GM19452 (cell line): ENCODE data around the gene SPDEF.

Experiments
- ATAC-seq: cut with Tn5 transposase; IDR thresholded peaks from one replicate; pipeline ENCODE4 v1.9.1; 2021; ENCODE audit not compliant: unreplicated experiment

The SPDEF gene

GRCh38 chr6:34564181-34564580, 8.1 kb upstream of the SPDEF start:
- no peak for ATAC-seq

- ATAC-seq, result no peak
Measured at GRCh38 chr6:34563513-34563870, 7.4 kb upstream of the SPDEF start.

- no peak for ATAC-seq
Measured at GRCh38 chr6:34562861-34563512, 6.9 kb upstream of the SPDEF start.

DNA sequence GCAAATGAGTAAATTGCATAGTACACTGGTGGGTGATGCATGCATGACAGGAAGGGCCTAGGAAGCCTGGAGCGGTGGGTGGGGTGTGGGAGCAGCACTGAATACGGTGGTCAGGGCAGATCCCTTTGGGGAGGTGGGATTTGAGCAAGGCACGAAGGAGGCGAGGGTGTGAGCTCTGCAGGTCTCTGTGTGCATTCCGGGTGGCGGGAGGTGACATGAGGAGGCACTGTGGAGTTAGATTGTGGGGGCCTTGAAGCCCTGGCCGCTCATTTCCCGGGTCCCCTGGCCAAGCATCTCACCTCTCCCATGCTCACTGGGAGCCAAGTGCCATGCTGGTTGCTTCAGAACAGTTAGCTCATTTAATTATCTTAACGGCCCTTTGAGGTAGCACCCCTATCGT, 6.2 kb upstream of the SPDEF start:
- ATAC-seq, result no peak

GRCh38 chr6:34561227-34561530, 5.0 kb upstream of the SPDEF start:
- no peak for ATAC-seq

DNA sequence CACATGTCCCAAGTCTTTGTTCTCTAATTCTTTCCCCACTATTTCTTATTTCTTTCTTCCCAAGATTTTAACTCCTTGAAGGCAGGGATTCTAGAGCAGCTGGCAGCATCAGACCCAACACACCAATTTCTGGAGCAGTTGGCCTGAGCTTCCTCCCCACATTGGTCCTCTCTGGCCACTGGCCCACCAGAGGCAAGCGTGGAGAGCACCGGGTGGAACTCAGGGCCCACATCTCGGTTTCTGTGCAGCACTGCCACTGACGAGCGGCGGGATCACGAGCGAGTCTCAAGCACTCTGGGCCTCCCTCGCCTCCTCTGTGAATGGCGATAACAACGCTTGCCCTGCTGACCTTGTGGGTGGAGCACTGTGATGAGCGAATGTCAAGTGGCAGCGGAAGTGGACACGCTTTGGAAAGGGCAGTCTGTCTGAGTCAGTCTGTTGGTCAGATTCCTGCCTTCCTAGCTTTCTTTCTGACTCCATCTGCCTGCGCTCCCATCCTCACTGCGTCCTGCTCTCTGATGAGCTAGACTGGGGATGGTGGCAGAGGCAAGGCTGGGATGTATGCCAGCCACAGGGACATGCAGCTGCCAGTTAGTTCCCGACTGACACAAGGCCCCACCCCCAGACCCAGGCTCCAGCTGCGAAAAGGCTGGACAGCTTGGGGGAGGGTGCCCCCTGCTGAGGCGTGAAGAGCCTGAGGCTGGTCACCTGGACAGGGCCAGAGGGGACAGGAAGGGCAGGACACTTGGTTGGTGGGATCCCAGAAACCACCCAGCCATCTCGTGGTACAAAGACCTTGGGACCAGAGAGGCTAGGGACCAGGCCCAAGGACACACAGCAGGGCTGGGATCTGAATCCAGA, 4.5 kb upstream of the SPDEF start:
- ATAC-seq, result no peak

- ATAC-seq, result no peak
Measured at GRCh38 chr6:34559651-34560365, 3.7 kb upstream of the SPDEF start.

GRCh38 chr6:34558172-34558714, 2.1 kb upstream of the SPDEF start:
- ATAC-seq, result no peak

GRCh38 chr6:34557228-34557627, 1.1 kb upstream of the SPDEF start:
- no peak for ATAC-seq

DNA sequence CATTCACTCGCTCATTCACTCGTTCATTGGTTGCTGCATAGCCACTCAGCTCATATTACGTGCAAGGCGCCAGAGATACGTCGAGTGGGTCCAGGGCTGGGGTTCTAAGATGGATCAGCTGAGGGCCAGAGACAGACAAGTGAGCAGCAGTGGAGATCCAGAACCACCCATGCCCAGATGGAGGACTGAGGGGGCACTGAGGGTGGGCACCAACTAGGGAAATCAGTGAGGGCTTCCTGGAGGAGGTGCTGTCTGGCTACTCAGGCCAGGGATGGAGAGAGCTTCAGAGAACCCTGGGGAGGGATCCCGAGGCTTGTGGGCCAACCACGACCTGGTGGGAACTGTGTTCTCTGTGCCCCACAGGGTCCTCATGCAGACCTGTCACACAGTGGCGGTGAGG, 364 bp upstream of the SPDEF start:
- no peak for ATAC-seq

- ATAC-seq, result no peak
Measured at GRCh38 chr6:34555328-34555727, 801 bp downstream of the SPDEF start.

GRCh38 chr6:34555007-34555322, 1.2 kb downstream of the SPDEF start:
- no peak for ATAC-seq

- no peak for ATAC-seq
Measured at GRCh38 chr6:34554291-34555006, 1.7 kb downstream of the SPDEF start.

DNA sequence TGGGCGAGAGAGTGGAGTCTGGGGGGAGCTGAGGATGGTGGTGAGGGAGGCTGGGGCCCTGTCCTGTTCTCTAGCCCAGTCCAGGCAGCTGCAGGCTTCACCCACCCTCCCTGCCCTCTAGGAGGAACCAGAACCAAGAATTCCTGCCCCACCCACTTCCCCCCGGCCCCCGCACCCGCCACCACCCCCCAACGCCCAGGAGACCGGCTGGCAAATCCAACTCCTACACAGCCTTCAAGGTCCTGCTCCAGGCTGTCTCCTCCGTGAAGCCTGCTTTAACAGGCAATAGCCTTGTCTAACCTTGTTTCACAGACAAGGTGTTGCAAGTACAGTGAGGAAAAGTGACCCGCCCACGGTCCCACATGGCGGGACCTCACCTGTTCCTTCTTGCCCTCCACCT, 2.4 kb downstream of the SPDEF start:
- ATAC-seq, result no peak

DNA sequence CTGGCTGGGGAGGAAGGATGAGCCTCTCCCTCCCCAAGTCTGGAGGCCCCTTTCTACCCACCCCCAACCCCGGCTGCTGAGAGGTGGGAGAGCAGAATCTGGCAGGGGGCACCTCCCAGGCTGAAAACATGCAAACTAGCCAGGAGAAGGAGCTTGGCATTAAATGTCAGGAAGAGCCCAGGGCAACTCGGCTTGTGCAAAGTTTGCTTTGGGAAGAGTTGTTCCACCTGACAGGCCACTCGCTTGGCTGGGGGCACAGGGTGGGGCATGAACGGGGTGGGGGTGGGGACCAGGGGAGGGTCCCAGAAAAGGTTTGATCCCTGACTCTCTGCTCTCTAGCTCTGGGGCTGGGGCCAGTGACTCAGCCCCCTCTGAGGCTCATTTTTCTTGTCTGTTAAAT, 3.0 kb downstream of the SPDEF start:
- no peak for ATAC-seq

DNA sequence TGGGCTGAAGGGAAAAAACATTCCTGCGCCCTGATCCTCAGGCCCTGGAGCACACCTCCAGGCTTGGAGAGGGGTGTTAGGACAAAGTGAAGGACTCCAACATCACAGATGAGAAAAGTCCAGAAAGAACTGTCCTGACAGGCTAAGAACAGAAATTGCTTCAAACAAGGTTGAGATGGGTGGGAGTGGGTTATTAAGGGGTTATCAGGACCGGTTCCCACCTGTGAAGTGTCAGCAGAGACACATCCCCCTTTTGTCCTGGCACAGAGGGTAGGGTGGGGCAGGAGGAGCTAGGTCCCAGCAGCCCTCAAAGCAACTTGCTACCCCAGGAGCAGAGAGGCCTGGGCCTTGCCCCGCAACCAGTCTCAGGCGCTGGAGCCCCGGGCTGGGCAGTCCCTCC, 3.5 kb downstream of the SPDEF start:
- no peak for ATAC-seq

DNA sequence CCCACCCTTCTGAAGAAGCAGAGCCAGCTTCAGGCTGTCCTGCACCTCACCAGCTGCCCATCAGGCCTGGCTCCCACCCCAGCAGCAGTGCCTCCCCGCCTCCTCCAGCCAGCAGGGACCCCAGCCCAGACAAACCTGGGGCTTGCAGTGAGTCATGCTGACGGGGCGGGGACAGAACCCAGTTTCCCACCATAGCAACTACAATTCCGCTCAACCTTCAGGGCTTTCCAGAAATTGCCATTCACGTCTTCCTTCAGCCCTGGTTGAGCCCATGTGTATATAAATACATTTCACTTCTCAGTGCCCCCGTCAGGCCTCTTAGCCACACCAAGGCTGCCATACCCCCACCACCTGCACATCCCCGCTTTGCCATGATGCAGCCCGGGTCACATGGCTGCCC, 4.4 kb downstream of the SPDEF start:
- ATAC-seq, result no peak

DNA sequence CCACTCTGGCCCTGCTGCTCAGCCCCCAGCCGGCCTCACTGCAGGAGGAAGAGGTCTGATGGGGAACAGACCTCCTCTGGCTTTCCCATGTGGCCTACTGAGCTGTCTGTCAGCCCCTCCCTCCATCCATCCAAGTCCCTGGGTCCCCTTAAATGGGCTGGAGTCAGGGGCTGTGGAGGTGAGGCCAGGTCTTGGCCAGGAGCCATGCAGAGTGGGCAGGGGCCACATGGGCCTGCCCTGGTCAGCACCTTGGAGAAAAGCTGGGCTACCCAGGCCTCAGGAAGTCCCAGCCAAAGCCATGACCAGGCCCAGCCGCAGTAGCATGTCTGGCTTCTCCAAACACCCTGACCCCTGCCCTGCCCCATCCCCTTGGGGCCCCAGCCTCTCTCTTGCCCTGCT, 6.3 kb downstream of the SPDEF start:
- ATAC-seq, result no peak

GRCh38 chr6:34549026-34549803, 6.9 kb downstream of the SPDEF start:
- ATAC-seq, result no peak

GRCh38 chr6:34547701-34548644, 8.2 kb downstream of the SPDEF start:
- ATAC-seq, result no peak
